GM12875 (cell line): Measurements from ENCODE around the gene LRRIQ1.

ENCODE experiments used
- H3K4me3 ChIP-seq: one replicate; pipeline ENCODE4 v1.5.1; 2011; ENCODE audit warnings: low read depth, low read length, control low read depth
- CTCF ChIP-seq: IDR thresholded peaks from 2 replicates; pipeline ENCODE4 v1.5.1; 2011; ENCODE audit warnings: low read depth, mild to moderate bottlenecking, control low read depth, inconsistent platforms, low read length, moderate library complexity, borderline replicate concordance; ENCODE audit not compliant: insufficient read depth

LRRIQ1 gene

GRCh38 chr12:85017133-85017532 lies 19.0 kb upstream of the LRRIQ1 start:
- no peak for TF ChIP-seq CTCF
- no peak overlapping the region for H3K4me3 ChIP-seq

- TF ChIP-seq CTCF: no peak
- no peak overlapping the region for H3K4me3 ChIP-seq
Measured at GRCh38 chr12:85017618-85018017, 18.5 kb upstream of the LRRIQ1 start.

GRCh38 chr12:85018098-85018497 lies 18.1 kb upstream of the LRRIQ1 start:
- no peak for TF ChIP-seq CTCF
- no peak overlapping the region for H3K4me3 ChIP-seq

- no peak overlapping the region for H3K4me3 ChIP-seq
- no peak for TF ChIP-seq CTCF
Measured at GRCh38 chr12:85029456-85029855, 6.7 kb upstream of the LRRIQ1 start.

- H3K4me3 ChIP-seq: no peak overlapping the region
- no peak for TF ChIP-seq CTCF
Measured at GRCh38 chr12:85036733-85037132, 582 bp downstream of the LRRIQ1 start.

GRCh38 chr12:85041395-85041794 lies 5.2 kb downstream of the LRRIQ1 start:
- no peak for TF ChIP-seq CTCF
- no peak overlapping the region for H3K4me3 ChIP-seq

- no peak for TF ChIP-seq CTCF
- H3K4me3 ChIP-seq: no peak overlapping the region
Measured at GRCh38 chr12:85043829-85044228, 7.7 kb downstream of the LRRIQ1 start.
